H1 (cell line): ENCODE measurements around the gene PTTG1IP2. TPM values are rescaled to one million over a fixed set of nuclear protein-coding genes. Genes with fewer than 3 reads are reported as not detected.
A peak's percentile ranks its signal among the peaks of the same experiment; 100 is the strongest.

ENCODE experiments used
- CTCF ChIA-PET: fragments of 300-600 bp; sonication (Branson Sonifier 250); formaldehyde crosslinking; loops from one replicate; lab custom pipeline; 2021; ENCODE audit not compliant: partially characterized antibody; lab: Charles Lee
- POLR2A ChIA-PET: fragments of 300-600 bp; sonication (Branson Sonifier 250); formaldehyde crosslinking; loops from one replicate; lab custom pipeline; 2021; ENCODE audit warnings: inconsistent platforms; ENCODE audit not compliant: partially characterized antibody; lab: Charles Lee
- DNase-seq, 2 experiments: peaks; one replicate each; pipeline versions ENCODE4 v3.0.0 to v3.0.0-alpha.2; 2010 to 2022; ENCODE audit warnings: low spot score in 2 of 2, low read depth in 1 of 2, mixed read lengths in 1 of 2
- FAIRE-seq: peaks from 2 replicates; lab custom pipeline; 2011; peaks lifted over from hg19 to GRCh38; lab: Jason Lieb, UNC
- H2AFZ ChIP-seq: 2 replicates; pipeline ENCODE4 v1.8.1; 2012; ENCODE audit warnings: low read length, inconsistent platforms
- H2AK5ac ChIP-seq: 2 replicates; pipeline ENCODE4 v1.6.1; 2013; ENCODE audit warnings: low read depth, low read length
- H2BK120ac ChIP-seq: replicated peaks from 2 replicates; pipeline ENCODE3; 2013; ENCODE audit warnings: low read depth, low read length, inconsistent platforms
- H2BK12ac ChIP-seq: 2 replicates; pipeline ENCODE4 v1.6.1; 2013; ENCODE audit warnings: low read depth, low read length
- H2BK15ac ChIP-seq: 2 replicates; pipeline ENCODE4 v1.6.1; 2013; ENCODE audit warnings: low read length
- H2BK20ac ChIP-seq: 2 replicates; pipeline ENCODE4 v1.6.1; 2013; ENCODE audit warnings: low read length
- H2BK5ac ChIP-seq: 2 replicates; pipeline ENCODE4 v1.6.1; 2013; ENCODE audit warnings: low read depth, low read length
- H3K14ac ChIP-seq: 2 replicates; pipeline ENCODE4 v1.6.1; 2013; ENCODE audit warnings: inconsistent platforms; ENCODE audit not compliant: insufficient read length
- H3K18ac ChIP-seq: 2 replicates; pipeline ENCODE4 v1.6.1; 2013; ENCODE audit warnings: low read length; ENCODE audit errors: extremely low read depth
- H3K23ac ChIP-seq: 2 replicates; pipeline ENCODE4 v1.6.1; 2013; ENCODE audit warnings: inconsistent platforms; ENCODE audit not compliant: insufficient read length
- H3K23me2 ChIP-seq: 2 replicates; pipeline ENCODE4 v1.6.1; 2013; ENCODE audit warnings: low read depth, low read length
- H3K27ac ChIP-seq: 2 replicates; pipeline ENCODE4 v1.6.1; 2011; ENCODE audit warnings: low read depth, low read length, inconsistent platforms
- H3K27me3 ChIP-seq, 4 experiments: replicated peaks in 1 of 4; 1 replicate in 1 of 4; 2 replicates in 3 of 4; pipeline versions ENCODE4 v1.6.1 to v1.8.1; 2011 to 2013; ENCODE audit warnings: low read length in 3 of 4, mild to moderate bottlenecking in 3 of 4, inconsistent platforms in 2 of 4, mixed read lengths in 2 of 4, moderate library complexity in 1 of 4; ENCODE audit not compliant: control insufficient read depth in 3 of 4, insufficient read depth in 3 of 4; ENCODE audit errors: extremely low read depth in 1 of 4
- H3K36me3 ChIP-seq, 4 experiments: 2 replicates each; pipeline versions ENCODE4 v1.6.1 to v1.8.1; 2011 to 2013; ENCODE audit warnings: mild to moderate bottlenecking in 4 of 4, low read length in 3 of 4, moderate library complexity in 2 of 4, control low read depth in 1 of 4, inconsistent platforms in 1 of 4; ENCODE audit not compliant: insufficient read depth in 4 of 4, control insufficient read depth in 2 of 4
- H3K4ac ChIP-seq: replicated peaks from 2 replicates; pipeline ENCODE3; 2013; ENCODE audit warnings: low read length, low read depth, mixed read lengths, inconsistent platforms; ENCODE audit not compliant: insufficient read length
- H3K4me1 ChIP-seq, 4 experiments: replicated peaks in 1 of 4; 1 replicate in 1 of 4; 2 replicates in 3 of 4; pipeline versions ENCODE4 v1.6.1 to v1.8.1; 2011 to 2013; ENCODE audit warnings: low read length in 3 of 4, inconsistent platforms in 2 of 4, mixed read lengths in 1 of 4; ENCODE audit not compliant: insufficient read depth in 4 of 4, control insufficient read depth in 3 of 4
- H3K4me2 ChIP-seq, 2 experiments: 2 replicates each; pipeline versions ENCODE4 v1.6.1 to v1.8.1; 2011 to 2013; ENCODE audit warnings: low read depth in 2 of 2, low read length in 2 of 2, control low read depth in 1 of 2, inconsistent platforms in 1 of 2, mild to moderate bottlenecking in 1 of 2; ENCODE audit not compliant: insufficient read depth in 1 of 2
- H3K4me3 ChIP-seq, 4 experiments: fragments of 200-600, 300-600 bp in 1 of 4; sonication (generic), shearing (Covaris generic), sonication (Bioruptor Twin) in 1 of 4; 2 replicates each; pipeline versions ENCODE4 v1.5.1 to v1.8.1; 2011 to 2016; ENCODE audit warnings: low read length in 4 of 4, low read depth in 3 of 4, control low read depth in 2 of 4, inconsistent platforms in 2 of 4, mild to moderate bottlenecking in 2 of 4, mixed read lengths in 1 of 4, moderate library complexity in 1 of 4; ENCODE audit not compliant: insufficient read depth in 2 of 4; ENCODE audit errors: extremely low read depth in 1 of 4
- H3K56ac ChIP-seq: replicated peaks from 2 replicates; pipeline ENCODE3; 2013; ENCODE audit warnings: low read depth, mild to moderate bottlenecking, mixed read lengths, low read length, inconsistent platforms; ENCODE audit not compliant: insufficient read length
- H3K79me1 ChIP-seq: 2 replicates; pipeline ENCODE4 v1.6.1; 2013; ENCODE audit warnings: low read depth, low read length, control low read depth
- H3K79me2 ChIP-seq, 2 experiments: 2 replicates each; pipeline versions ENCODE4 v1.6.1 to v1.8.1; 2012 to 2013; ENCODE audit warnings: low read length in 2 of 2, mild to moderate bottlenecking in 2 of 2, inconsistent platforms in 1 of 2; ENCODE audit not compliant: insufficient read depth in 2 of 2, control insufficient read depth in 1 of 2
- H3K9ac ChIP-seq, 4 experiments: replicated peaks in 1 of 4; 1 replicate in 1 of 4; 2 replicates in 3 of 4; pipeline versions ENCODE4 v1.6.1 to v1.8.1; 2011 to 2013; ENCODE audit warnings: low read depth in 3 of 4, low read length in 3 of 4, control low read depth in 2 of 4, mild to moderate bottlenecking in 2 of 4, moderate library complexity in 2 of 4, inconsistent platforms in 1 of 4; ENCODE audit errors: extremely low read depth in 1 of 4
- H3K9me3 ChIP-seq, 2 experiments: 2 replicates each; pipeline versions ENCODE4 v1.6.1 to v1.8.1; 2012 to 2013; ENCODE audit warnings: mild to moderate bottlenecking in 2 of 2, moderate library complexity in 2 of 2, control low read depth in 1 of 2, inconsistent platforms in 1 of 2, low read depth in 1 of 2, low read length in 1 of 2, mixed read lengths in 1 of 2; ENCODE audit not compliant: insufficient read depth in 2 of 2
- H4K20me1 ChIP-seq, 2 experiments: replicated peaks in 1 of 2; 2 replicates each; pipeline versions ENCODE3 to v1.8.1; 2011 to 2013; ENCODE audit warnings: inconsistent platforms in 2 of 2, low read length in 2 of 2, mild to moderate bottlenecking in 1 of 2; ENCODE audit not compliant: insufficient read depth in 2 of 2, control insufficient read depth in 1 of 2
- H4K5ac ChIP-seq: 2 replicates; pipeline ENCODE4 v1.6.1; 2013; ENCODE audit warnings: low read length, low read depth, mixed read lengths, inconsistent platforms; ENCODE audit not compliant: insufficient read length
- H4K8ac ChIP-seq: 2 replicates; pipeline ENCODE4 v1.8.0; 2013; ENCODE audit warnings: mild to moderate bottlenecking, moderate library complexity, low read length, inconsistent platforms; ENCODE audit not compliant: insufficient read depth; ENCODE audit errors: extremely low read depth
- H4K91ac ChIP-seq: replicated peaks from 2 replicates; pipeline ENCODE3; 2013; ENCODE audit warnings: low read length, mixed read lengths, inconsistent platforms; ENCODE audit not compliant: insufficient read length
- CHD1 ChIP-seq: IDR thresholded peaks from 2 replicates; pipeline ENCODE4 v1.6.1; 2012; ENCODE audit warnings: low read depth, low read length, improper control_type of control experiment
- RNF2 ChIP-seq: fragments of 200-900, 300-1000 bp; sonication (generic); IDR thresholded peaks from 2 replicates; pipeline ENCODE4 v1.7.1; 2016; ENCODE audit warnings: borderline replicate concordance, low read depth, mild to moderate bottlenecking, antibody characterized with exemption, low read length; ENCODE audit not compliant: poor library complexity, severe bottlenecking; ENCODE audit errors: missing control alignments
- WGBS, 2 experiments: shearing (Covaris generic) in 1 of 2; methylation state at CpG; one replicate each; pipeline versions ENCODE4 v1.1.6 to v1.1.7; 2013 to 2015; ENCODE audit warnings: low lambda C conversion rate in 2 of 2, mixed read lengths in 2 of 2, inconsistent platforms in 1 of 2, low coverage in 1 of 2, missing lambda C conversion rate in 1 of 2; ENCODE audit not compliant: insufficient replicate concordance in 2 of 2, insufficient coverage in 1 of 2, insufficient read length in 1 of 2; ENCODE audit errors: extremely low coverage in 1 of 2, missing lambda C conversion rate in 1 of 2; 5-methylcytosine and 5-hydroxymethylcytosine counted together
- polyA plus RNA-seq, 7 experiments: library from polyadenylated mRNA; depleted of rRNA in 3 of 7; stranded (reverse) in 5 of 7; unstranded in 2 of 7; fragments of >200 nt in 5 of 7; fragments of 200-250 nt in 2 of 7; gene quantifications; 1 replicate in 5 of 7; 2 replicates in 1 of 7; 4 replicates in 1 of 7; pipeline versions ENCODE4 v1.2.1 to v1.2.3, GENCODE V29; 2011 to 2013; ENCODE audit warnings: missing spikeins in 2 of 7, mixed read lengths in 2 of 7
- total RNA-seq: library from RNA; stranded (reverse); fragmentation: NEBNext Ultra II Directional; extraction: Animal tissue kit (Norgen Biotek cat#: 25700); gene quantifications from 2 replicates; pipeline ENCODE4 v1.2.1, GENCODE V29; 2021

PTTG1IP2 gene
- total and polyA plus RNA-seq, 2 of the 8 experiments (the other 6 are each of a cell fraction or from before 2014, with no cell fraction given): not detected

DNA sequence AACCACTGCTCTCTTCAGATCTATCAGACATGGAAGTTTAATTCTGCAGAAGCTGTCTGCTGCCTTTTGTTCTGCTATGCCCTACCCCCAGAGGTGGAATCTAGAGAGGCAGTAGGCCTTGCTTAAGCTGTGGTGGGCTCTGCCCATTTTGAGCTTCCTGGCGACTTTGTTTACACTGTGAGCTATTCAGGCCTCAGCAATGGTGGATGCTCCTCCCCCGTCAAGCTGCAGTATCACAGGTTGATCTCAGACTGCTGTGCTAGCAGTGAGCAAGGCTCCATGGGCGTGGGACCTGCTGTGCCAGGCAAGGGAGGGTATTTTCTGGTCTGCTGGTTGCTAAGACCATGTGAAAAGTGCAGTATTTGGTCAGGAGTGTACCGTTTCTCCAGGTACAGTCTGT lies 81.6 kb downstream of the PTTG1IP2 start:
- H4K91ac ChIP-seq: no peak overlapping the region
- no peak overlapping the region for H2BK15ac ChIP-seq
- H3K4ac ChIP-seq: no peak overlapping the region
- H3K56ac ChIP-seq: no peak overlapping the region
- H2BK120ac ChIP-seq: no peak overlapping the region
- no peaks in the 10 kb centered on the region for H3K9me3 ChIP-seq
- POLR2A ChIA-PET: no interaction called here
- H3K23ac ChIP-seq: no peak overlapping the region
- no peak overlapping the region for H4K8ac ChIP-seq
- H2AK5ac ChIP-seq: no peak overlapping the region
- no peak overlapping the region for H3K27ac ChIP-seq
- DNase-seq (no peak), FAIRE-seq (no peak)
- CTCF ChIA-PET: interaction anchor here (0.6 to 3.9 kb wide), 6 partner anchors 11 to 484 kb away, joined by 3 to 17 read pairs (median 3); no protein-coding TSS in a partner anchor
- H2BK12ac ChIP-seq: no peak overlapping the region
- no peak overlapping the region for H4K5ac ChIP-seq
- H3K18ac ChIP-seq: no peak overlapping the region
- H3K79me2 ChIP-seq: no peaks in the 10 kb centered on the region
- no peak overlapping the region for H3K4me3 ChIP-seq
- H3K23me2 ChIP-seq: no peaks in the 10 kb centered on the region
- H2BK5ac ChIP-seq: no peak overlapping the region
- TF ChIP-seq CHD1 (no peak), RNF2 (no peak)
- no peaks in the 10 kb centered on the region for H3K79me1 ChIP-seq
- H3K9ac ChIP-seq: no peak overlapping the region
- H3K4me2 ChIP-seq: peak overlapping the region in 1 of 2 experiments; percentile 28; a peak in 1 of 4 replicates
- H3K4me1 ChIP-seq: peaks cover 0 to 6% (median 0%) of the 10 kb centered on the region in 4 experiments; a peak in 3 of 7 replicates
- no peaks in the 10 kb centered on the region for H4K20me1 ChIP-seq
- no peaks in the 10 kb centered on the region for H3K27me3 ChIP-seq
- H3K36me3 ChIP-seq: no peaks in the 10 kb centered on the region
- H2AFZ ChIP-seq: peak overlapping the region; percentile 99
- no peak overlapping the region for H3K14ac ChIP-seq
- 80% methylated on average over 4 of the region's 4 CpGs; no CpG with 5 or more reads in 1 of the 2 experiments for WGBS, 2 experiments
- no peak overlapping the region for H2BK20ac ChIP-seq
